ENCODE data around the gene DCAF6.

DNA sequence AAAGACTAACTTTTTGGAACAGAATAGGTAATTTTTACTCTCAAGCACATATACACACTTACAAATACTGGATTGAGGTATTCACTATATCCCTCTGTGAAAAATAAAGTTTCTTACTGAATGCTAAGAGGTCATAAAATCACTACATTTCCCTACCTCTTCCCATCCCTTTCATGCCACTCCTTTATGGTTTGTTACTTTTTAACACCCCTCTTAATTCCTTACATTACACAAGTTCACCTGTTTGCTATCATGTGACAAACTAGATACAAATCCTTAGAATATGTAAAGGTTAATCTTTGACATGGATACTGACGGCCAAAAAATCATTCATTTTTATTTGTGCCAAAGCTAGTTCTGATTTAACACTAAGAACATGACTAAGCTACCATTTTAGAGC, 6.8 kb upstream of the DCAF6 start:
- no peak for TF ChIP-seq SUZ12 (IDR thresholded peaks at IDR 0.05; ENCODE audit: extremely low read depth, insufficient read depth, insufficient read length)
- no peak for TF ChIP-seq ZNF274 (IDR thresholded peaks at IDR 0.05; ENCODE audit: low read depth, low read length)
- TF ChIP-seq YY1 (IDR thresholded peaks at IDR 0.05; ENCODE audit: insufficient read depth, insufficient read length): no peak
